Caco-2 (cell line): ENCODE measurements around the gene LY6G6F. TPM values are rescaled to one million over a fixed set of nuclear protein-coding genes. Genes with fewer than 3 reads are reported as not detected.

Experiments used
- BruUV-seq: library from RNA; stranded (reverse); fragments of 400-500 nt; replicated peaks from 2 replicates; lab custom pipeline; 2021; lab: Mats Ljungman, UMichigan
- CTCF ChIA-PET: fragments of 300-600 bp; sonication (Branson Sonifier 250); formaldehyde crosslinking; loops from one replicate; lab custom pipeline; 2022; ENCODE audit warnings: antibody characterized with exemption; lab: Charles Lee
- POLR2A ChIA-PET: fragments of 300-600 bp; sonication (Branson Sonifier 250); formaldehyde crosslinking; loops from one replicate; lab custom pipeline; 2022; ENCODE audit warnings: antibody characterized with exemption; lab: Charles Lee
- DNase-seq, 2 experiments: peaks; one replicate each; pipeline versions ENCODE4 v3.0.0 to v3.0.0-alpha.2; 2020 to 2022
- H3K27me3 ChIP-seq: replicated peaks from 2 replicates; pipeline ENCODE4 v1.6.0; 2011; ENCODE audit warnings: low read length; ENCODE audit not compliant: control insufficient read depth, insufficient read depth
- H3K36me3 ChIP-seq: 2 replicates; pipeline ENCODE4 v1.5.1; 2011; ENCODE audit warnings: low read length; ENCODE audit not compliant: control insufficient read depth, insufficient read depth
- H3K4me1 ChIP-seq: fragments of 250-450 bp; sonication (Bioruptor Pico); 2 replicates; pipeline ENCODE4 v1.5.1; 2020; ENCODE audit warnings: mild to moderate bottlenecking
- H3K4me3 ChIP-seq: 2 replicates; pipeline ENCODE4 v1.5.1; 2011; ENCODE audit warnings: low read depth, mild to moderate bottlenecking, control low read depth, low read length
- H3K9me3 ChIP-seq: fragments of 250-450 bp; sonication (Bioruptor Pico); 2 replicates; pipeline ENCODE4 v1.5.1; 2020; ENCODE audit warnings: mild to moderate bottlenecking, moderate library complexity
- H3K27ac Mint-ChIP-seq: one replicate; pipeline ENCODE4 v1.8.0; 2022; ENCODE audit warnings: mixed read lengths; ENCODE audit not compliant: unreplicated experiment
- H3K27me3 Mint-ChIP-seq: one replicate; pipeline ENCODE4 v1.8.0; 2022; ENCODE audit warnings: mixed read lengths; ENCODE audit not compliant: insufficient read depth, unreplicated experiment
- H3K36me3 Mint-ChIP-seq: one replicate; pipeline ENCODE4 v1.8.0; 2022; ENCODE audit warnings: mild to moderate bottlenecking, mixed read lengths; ENCODE audit not compliant: insufficient read depth, unreplicated experiment
- H3K4me1 Mint-ChIP-seq: one replicate; pipeline ENCODE4 v1.8.0; 2022; ENCODE audit warnings: low read depth, mixed read lengths; ENCODE audit not compliant: unreplicated experiment
- H3K4me3 Mint-ChIP-seq: one replicate; pipeline ENCODE4 v1.8.0; 2022; ENCODE audit warnings: mild to moderate bottlenecking, moderate library complexity, mixed read lengths; ENCODE audit not compliant: unreplicated experiment
- H3K9me3 Mint-ChIP-seq: one replicate; pipeline ENCODE4 v1.8.0; 2022; ENCODE audit warnings: mixed read lengths; ENCODE audit not compliant: unreplicated experiment
- CTCF ChIP-seq, 2 experiments: fragments of 200-600 bp in 1 of 2; IDR thresholded peaks; 1 replicate in 1 of 2; 2 replicates in 1 of 2; pipeline versions ENCODE4 v1.5.1 to v1.8.0; 2011 to 2022; ENCODE audit warnings: antibody characterized with exemption in 1 of 2, control low read depth in 1 of 2, inconsistent platforms in 1 of 2, low read depth in 1 of 2, low read length in 1 of 2, mild to moderate bottlenecking in 1 of 2, moderate library complexity in 1 of 2; ENCODE audit not compliant: insufficient read depth in 1 of 2, severe bottlenecking in 1 of 2, unreplicated experiment in 1 of 2
- intact Hi-C: fragments of 100-400 bp; cut with micrococcal nuclease; formaldehyde crosslinking; loops from one replicate; pipeline ENCODE4 v1.10.0; 2022; ENCODE audit not compliant: unreplicated experiment
- total RNA-seq: library from RNA; stranded (reverse); gene quantifications from 2 replicates; pipeline ENCODE4 v1.2.3, GENCODE V29; 2022

The LY6G6F gene
- total RNA-seq, 1 experiment from 2014 or later, result not detected

GRCh38 chr6:31692886-31693285 is 13.8 kb upstream of the LY6G6F start:
- peaks cover 39% of the 10 kb centered on the region for H3K4me1 Mint-ChIP-seq
- no peaks in the 10 kb centered on the region for H3K27me3 ChIP-seq
- ChIA-PET POLR2A (no interaction called here), CTCF (interaction anchor here (0.7 kb wide), 1 partner anchor 98 kb away, joined by 3 read pairs; no protein-coding TSS in a partner anchor)
- intact Hi-C loops, result no loop called here
- H3K4me1 ChIP-seq, result peaks cover 37% of the 10 kb centered on the region
- H3K4me3 Mint-ChIP-seq, result no peak overlapping the region
- no peak for DNase-seq
- H3K4me3 ChIP-seq, result no peak overlapping the region
- no TSS peak for BruUV-seq
- H3K27me3 Mint-ChIP-seq, result no peaks in the 10 kb centered on the region
- H3K27ac Mint-ChIP-seq, result peak overlapping the region; percentile 2
- no peaks in the 10 kb centered on the region for H3K9me3 Mint-ChIP-seq
- H3K36me3 Mint-ChIP-seq, result peaks cover 62% of the 10 kb centered on the region
- no peaks in the 10 kb centered on the region for H3K9me3 ChIP-seq
- no peak for TF ChIP-seq CTCF (IDR thresholded peaks at IDR 0.05; ENCODE audit: insufficient read depth in 1 of 2, low read depth in 1 of 2, low read length in 1 of 2, severe bottlenecking in 1 of 2, unreplicated experiment in 1 of 2)
- H3K36me3 ChIP-seq, result peaks cover 9% of the 10 kb centered on the region

GRCh38 chr6:31693535-31693934 is 13.1 kb upstream of the LY6G6F start:
- BruUV-seq, result no TSS peak
- H3K9me3 ChIP-seq, result no peaks in the 10 kb centered on the region
- peaks cover 7% of the 10 kb centered on the region for H3K36me3 ChIP-seq
- ChIA-PET CTCF (no interaction called here), POLR2A (no interaction called here)
- no peak for TF ChIP-seq CTCF (IDR thresholded peaks at IDR 0.05; ENCODE audit: insufficient read depth in 1 of 2, low read depth in 1 of 2, low read length in 1 of 2, severe bottlenecking in 1 of 2, unreplicated experiment in 1 of 2)
- Mint-ChIP-seq H3K4me1 (peaks cover 39% of the 10 kb centered on the region), H3K4me3 (no peak overlapping the region), H3K9me3 (no peaks in the 10 kb centered on the region), H3K27me3 (no peaks in the 10 kb centered on the region), H3K36me3 (peaks cover 61% of the 10 kb centered on the region), H3K27ac (no peak overlapping the region)
- peaks cover 37% of the 10 kb centered on the region for H3K4me1 ChIP-seq
- DNase-seq, result no peak
- no peak overlapping the region for H3K4me3 ChIP-seq
- no peaks in the 10 kb centered on the region for H3K27me3 ChIP-seq
- intact Hi-C loops, result no loop called here

GRCh38 chr6:31697555-31697954 is 9.1 kb upstream of the LY6G6F start:
- peaks cover 54% of the 10 kb centered on the region for H3K36me3 Mint-ChIP-seq
- no peaks in the 10 kb centered on the region for H3K27me3 Mint-ChIP-seq
- Histone ChIP-seq H3K36me3 (peaks cover 6% of the 10 kb centered on the region), H3K9me3 (no peaks in the 10 kb centered on the region), H3K27me3 (no peaks in the 10 kb centered on the region), H3K4me1 (peaks cover 33% of the 10 kb centered on the region), H3K4me3 (no peak overlapping the region)
- intact Hi-C loops, result no loop called here
- TF ChIP-seq CTCF (IDR thresholded peaks at IDR 0.05; ENCODE audit: insufficient read depth in 1 of 2, low read depth in 1 of 2, low read length in 1 of 2, severe bottlenecking in 1 of 2, unreplicated experiment in 1 of 2), result no peak
- H3K4me3 Mint-ChIP-seq, result no peak overlapping the region
- ChIA-PET POLR2A (no interaction called here), CTCF (no interaction called here)
- H3K27ac Mint-ChIP-seq, result peak overlapping the region; percentile 2
- BruUV-seq, result no TSS peak
- no peak for DNase-seq
- H3K4me1 Mint-ChIP-seq, result peaks cover 28% of the 10 kb centered on the region
- no peaks in the 10 kb centered on the region for H3K9me3 Mint-ChIP-seq
